Adrenal gland (tissue), 5 donors: ENCODE data around the gene TMEM95.

Experiments
- POLR2A ChIP-seq, 2 donors: fragments of 450-650 bp; IDR thresholded peaks; one replicate each; pipeline ENCODE4 v1.6.1; 2017; ENCODE audit warnings: antibody characterized with exemption in 2 of 2, mild to moderate bottlenecking in 2 of 2, moderate library complexity in 1 of 2
- TF ChIP-seq, protein P1 (sequence below), 6 experiments: fragments of 450-650 bp in 4 of 6; fragments of 200-600 bp in 2 of 6; sonication (generic) in 1 of 6; IDR thresholded peaks; 1 replicate in 5 of 6; 2 replicates in 1 of 6; pipeline versions ENCODE4 v1.5.1 to v1.8.0; 2016 to 2021; ENCODE audit warnings: antibody characterized with exemption in 6 of 6, mild to moderate bottlenecking in 2 of 6, moderate library complexity in 1 of 6
- donor health status: DM: no; HTN: no; CAD: no.

DNA sequence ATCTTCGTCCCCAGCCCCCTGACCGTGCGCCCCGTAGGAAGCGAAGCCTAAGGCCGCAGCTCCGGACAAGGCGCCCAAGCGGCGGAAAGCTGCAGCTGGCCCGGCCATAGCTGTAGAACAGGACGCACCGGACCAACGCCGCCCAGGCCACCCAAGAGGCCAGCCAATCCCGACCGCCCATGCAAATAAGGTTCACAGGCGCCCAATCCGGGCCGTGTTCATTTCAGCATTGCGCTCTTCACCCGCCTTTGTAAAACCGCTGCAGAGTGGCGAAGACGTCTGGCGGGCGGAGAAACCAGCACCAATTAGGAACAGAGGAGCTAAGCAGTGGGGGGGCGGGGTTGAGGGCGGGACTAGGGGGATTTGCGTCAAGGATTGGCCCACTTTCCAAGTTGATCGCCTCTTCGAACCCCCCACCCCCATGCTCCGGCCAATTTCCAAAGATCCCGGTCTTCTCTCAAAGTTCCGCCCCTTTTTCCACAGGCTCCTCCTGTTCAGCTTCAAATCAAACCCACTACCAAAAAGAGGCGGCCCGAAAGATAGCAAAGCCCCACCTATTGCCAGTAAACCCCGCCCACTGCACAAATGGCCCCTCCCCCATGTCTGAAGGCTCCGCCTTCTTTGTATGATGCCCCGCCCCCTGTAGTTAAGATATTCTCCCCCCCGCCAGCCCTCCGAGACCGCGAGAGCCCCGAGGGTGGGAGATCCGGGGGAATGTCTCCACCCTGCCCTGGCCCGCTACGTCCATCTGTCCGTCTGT, 49.2 kb downstream of the TMEM95 start, which contains the start of gene TMEM256:
- TF ChIP-seq, protein P1, sequence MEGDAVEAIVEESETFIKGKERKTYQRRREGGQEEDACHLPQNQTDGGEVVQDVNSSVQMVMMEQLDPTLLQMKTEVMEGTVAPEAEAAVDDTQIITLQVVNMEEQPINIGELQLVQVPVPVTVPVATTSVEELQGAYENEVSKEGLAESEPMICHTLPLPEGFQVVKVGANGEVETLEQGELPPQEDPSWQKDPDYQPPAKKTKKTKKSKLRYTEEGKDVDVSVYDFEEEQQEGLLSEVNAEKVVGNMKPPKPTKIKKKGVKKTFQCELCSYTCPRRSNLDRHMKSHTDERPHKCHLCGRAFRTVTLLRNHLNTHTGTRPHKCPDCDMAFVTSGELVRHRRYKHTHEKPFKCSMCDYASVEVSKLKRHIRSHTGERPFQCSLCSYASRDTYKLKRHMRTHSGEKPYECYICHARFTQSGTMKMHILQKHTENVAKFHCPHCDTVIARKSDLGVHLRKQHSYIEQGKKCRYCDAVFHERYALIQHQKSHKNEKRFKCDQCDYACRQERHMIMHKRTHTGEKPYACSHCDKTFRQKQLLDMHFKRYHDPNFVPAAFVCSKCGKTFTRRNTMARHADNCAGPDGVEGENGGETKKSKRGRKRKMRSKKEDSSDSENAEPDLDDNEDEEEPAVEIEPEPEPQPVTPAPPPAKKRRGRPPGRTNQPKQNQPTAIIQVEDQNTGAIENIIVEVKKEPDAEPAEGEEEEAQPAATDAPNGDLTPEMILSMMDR (IDR thresholded peaks at IDR 0.05) = peak in 1 of 6 experiments; percentile 24
- TF ChIP-seq POLR2A (IDR thresholded peaks at IDR 0.05) = peak; percentile 85 to 99
